Smooth muscle cell of bladder (primary cell): ENCODE data around the gene ATP23. TPM values are rescaled to one million over a fixed set of nuclear protein-coding genes. Genes with fewer than 3 reads are reported as not detected.

ENCODE experiments used
- total RNA-seq: library from RNA; depleted of rRNA; stranded (reverse); fragments of >200 nt; gene quantifications from 2 replicates; pipeline ENCODE4 v1.2.3, GENCODE V29; 2014

The ATP23 gene, protein sequence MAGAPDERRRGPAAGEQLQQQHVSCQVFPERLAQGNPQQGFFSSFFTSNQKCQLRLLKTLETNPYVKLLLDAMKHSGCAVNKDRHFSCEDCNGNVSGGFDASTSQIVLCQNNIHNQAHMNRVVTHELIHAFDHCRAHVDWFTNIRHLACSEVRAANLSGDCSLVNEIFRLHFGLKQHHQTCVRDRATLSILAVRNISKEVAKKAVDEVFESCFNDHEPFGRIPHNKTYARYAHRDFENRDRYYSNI
- 8.7 and 12.0 TPM in 2 replicates for total RNA-seq

GRCh38 chr12:57941165-57941894, at the start of gene ATP23:
TSS of gene ATP23 (plus strand) at chr12:57941567. CDS start at chr12:57941702, 135 bp downstream.

Other genes starting within 250 kb of the ATP23 start
- gene OS9, start 247.4 kb upstream of the ATP23 start, total RNA-seq = 180 and 267 TPM in 2 replicates
- 0.14 and 0.28 TPM in 2 replicates for gene AGAP2, start 202.8 kb upstream of the ATP23 start, total RNA-seq
- 64.6 and 87.0 TPM in 2 replicates for gene TSPAN31, start 196.5 kb upstream of the ATP23 start, total RNA-seq
- gene CDK4, start 189.3 kb upstream of the ATP23 start, total RNA-seq = 140 and 210 TPM in 2 replicates
- 2.3 and 3.1 TPM in 2 replicates for gene MARCHF9, start 186.5 kb upstream of the ATP23 start, total RNA-seq
- 0.14 and 0.28 TPM in 2 replicates for gene CYP27B1, start 174.5 kb upstream of the ATP23 start, total RNA-seq
- 3.8 and 9.1 TPM in 2 replicates for gene METTL1, start 169.5 kb upstream of the ATP23 start, total RNA-seq
- gene EEF1AKMT3, start 169.0 kb upstream of the ATP23 start, total RNA-seq = 4.3 and 5.2 TPM in 2 replicates
- 18.8 and 24.3 TPM in 2 replicates for gene TSFM, start 158.8 kb upstream of the ATP23 start, total RNA-seq
- gene AVIL, start 122.8 kb upstream of the ATP23 start, total RNA-seq = 3.1 and 6.4 TPM in 2 replicates
- gene CTDSP2, start 94.8 kb upstream of the ATP23 start, total RNA-seq = 54.2 and 88.2 TPM in 2 replicates